Right renal pelvis (tissue), 4 donors: ENCODE measurements around the gene PIGQ. TPM values are rescaled to one million over a fixed set of nuclear protein-coding genes. Genes with fewer than 3 reads are reported as not detected.

Experiments used
- DNase-seq, 4 donors: peaks; one replicate each; pipeline ENCODE4 v3.0.0-alpha.2; 2013; ENCODE audit warnings: low read depth in 4 of 4, low spot score in 3 of 4, missing footprints in 1 of 4
- polyA plus RNA-seq, 4 donors: library from polyadenylated mRNA; unstranded; fragments of 120-200 nt; gene quantifications; one replicate each; pipeline ENCODE4 v1.2.1, GENCODE V29; 2013; ENCODE audit not compliant: insufficient read length in 4 of 4

PIGQ gene
- polyA plus RNA-seq, 4 donors, result 54.7 to 75.4 (median 65.0) TPM

DNA sequence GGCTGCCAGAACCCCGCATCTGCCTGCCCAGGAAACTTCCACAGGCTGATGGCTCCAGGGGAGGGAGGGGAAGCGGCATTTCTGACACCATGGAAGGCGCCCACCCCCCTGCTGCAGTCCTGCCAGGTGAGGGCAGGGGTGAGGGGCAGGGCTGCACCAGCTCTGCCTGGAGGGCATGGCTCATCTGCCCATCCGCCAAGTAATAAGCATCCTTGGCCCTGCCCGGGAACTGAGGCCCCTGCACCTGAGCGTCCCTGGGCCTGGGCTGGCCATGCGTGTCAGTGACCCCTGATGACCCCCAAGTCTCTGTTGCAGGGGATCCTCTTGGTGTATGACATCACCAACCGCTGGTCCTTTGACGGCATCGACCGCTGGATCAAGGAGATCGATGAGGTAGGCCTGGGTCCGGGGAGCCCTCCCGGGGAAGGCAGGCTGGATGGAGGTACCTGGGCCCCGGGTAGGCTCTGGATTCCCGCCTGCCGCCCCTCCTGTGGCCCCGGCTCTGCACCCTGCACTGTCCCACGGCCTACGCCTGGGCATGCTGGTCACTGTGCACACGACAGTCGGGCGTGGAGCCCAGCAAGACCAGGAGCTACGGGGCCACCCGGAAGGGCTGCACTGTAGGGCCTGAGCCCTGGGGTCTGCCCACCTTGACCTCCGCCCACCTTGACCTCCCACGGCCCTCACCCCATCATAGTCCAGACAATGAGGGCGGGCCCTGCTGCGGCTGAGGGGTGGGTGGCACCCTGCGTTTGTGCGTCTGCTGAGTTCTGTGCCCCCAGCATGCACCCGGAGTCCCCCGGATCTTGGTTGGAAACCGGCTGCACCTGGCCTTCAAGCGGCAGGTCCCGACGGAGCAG is 55.6 kb downstream of the PIGQ start:
- no peak for DNase-seq

DNA sequence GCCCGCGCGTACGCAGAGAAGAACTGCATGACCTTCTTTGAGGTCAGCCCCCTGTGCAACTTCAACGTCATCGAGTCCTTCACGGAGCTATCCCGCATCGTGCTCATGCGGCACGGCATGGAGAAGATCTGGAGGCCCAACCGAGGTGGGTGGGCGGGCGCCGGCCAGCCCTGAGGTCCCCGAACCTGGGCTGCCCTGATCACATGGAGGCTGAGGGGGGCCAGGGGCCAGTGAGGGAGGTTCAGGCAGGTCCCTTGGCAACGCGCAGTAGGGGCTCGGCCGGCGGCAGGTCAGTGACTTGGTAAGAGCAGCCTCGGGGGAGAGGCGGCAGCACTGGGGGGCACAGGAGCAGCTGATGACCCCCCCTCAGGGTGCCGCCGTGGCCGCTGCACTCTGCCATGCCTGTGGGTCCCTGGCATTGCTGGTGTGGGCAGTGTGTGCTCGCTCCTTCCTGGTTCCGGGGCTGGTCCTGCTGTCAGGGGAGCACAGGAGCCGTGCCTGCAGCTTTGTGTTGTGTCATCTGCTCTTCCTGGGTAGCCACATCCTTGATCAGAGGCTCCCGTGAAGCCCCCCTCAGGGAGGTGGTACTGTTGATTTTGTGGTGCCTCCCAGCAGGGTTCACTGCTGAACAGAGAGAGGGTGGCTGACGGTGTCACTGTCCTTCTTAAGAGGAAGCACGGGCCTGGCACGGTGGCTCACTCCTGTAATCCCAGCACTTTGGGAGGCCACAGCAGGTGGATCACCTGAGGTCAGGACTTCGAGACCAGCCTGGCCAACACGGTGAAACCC is 56.4 kb downstream of the PIGQ start:
- no peak for DNase-seq

DNA sequence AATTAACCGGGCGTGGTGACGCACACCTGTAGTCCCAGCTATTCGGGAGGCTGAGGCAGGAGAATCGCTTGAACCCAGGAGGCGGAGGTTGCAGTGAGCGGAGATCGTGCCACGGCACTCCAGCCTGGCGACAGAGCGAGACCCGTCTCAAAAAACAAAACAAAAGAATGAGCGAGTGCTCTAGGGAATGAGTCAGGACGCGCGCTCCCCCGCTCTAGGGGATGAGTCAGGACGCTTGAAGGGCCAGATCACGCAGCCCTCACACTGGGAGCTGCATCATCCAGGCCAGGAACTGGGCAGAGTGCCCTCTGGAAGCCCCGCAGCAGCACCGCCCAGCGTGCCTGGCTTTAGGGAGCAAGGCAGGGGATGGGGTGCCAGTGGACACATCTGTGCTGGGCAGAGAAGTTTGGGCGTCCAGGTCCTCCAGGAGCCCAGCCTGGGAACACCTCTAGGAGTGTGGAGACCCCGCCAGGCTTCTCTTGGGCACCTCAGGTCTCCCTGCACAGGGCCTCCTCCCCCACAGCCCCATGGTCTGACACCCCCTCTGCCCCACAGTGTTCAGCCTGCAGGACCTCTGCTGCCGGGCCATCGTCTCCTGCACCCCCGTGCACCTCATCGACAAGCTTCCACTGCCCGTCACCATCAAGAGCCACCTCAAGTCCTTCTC is 57.2 kb downstream of the PIGQ start:
- DNase-seq, result no peak

DNA sequence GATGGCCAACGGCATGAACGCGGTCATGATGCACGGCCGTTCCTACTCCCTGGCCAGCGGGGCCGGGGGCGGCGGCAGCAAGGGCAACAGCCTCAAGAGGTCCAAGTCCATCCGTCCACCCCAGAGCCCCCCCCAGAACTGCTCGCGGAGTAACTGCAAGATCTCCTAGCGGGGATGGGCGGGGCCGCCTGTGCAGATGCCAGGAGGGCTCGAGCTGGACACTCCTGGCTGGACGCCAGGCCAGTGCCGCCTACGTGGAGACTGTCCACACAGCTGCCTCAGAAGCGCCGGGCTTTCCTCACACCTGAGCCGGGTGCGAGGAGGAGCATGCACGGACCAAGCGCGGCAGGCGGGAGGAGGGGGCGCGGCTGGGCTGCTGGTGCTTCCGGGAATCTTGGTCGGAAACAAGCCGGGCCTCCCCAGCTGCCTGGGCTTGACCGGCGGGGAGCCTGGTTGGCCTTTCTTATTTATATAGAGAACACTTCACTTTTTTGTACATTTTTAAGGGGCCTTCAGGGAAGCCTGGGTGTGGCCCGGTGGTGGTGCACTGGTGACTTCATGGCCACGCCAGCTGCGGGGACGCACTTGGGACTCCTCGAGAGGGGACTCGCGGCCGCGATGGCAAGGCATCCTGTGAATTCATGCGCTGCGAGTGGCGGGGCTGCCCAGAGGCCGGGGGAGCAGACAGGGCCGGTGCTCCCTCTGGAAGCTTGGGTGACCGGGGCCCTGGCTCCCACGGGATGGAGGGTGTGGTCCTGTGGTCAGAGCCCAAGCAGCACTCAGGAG is 57.9 kb downstream of the PIGQ start:
- DNase-seq, result no peak

DNA sequence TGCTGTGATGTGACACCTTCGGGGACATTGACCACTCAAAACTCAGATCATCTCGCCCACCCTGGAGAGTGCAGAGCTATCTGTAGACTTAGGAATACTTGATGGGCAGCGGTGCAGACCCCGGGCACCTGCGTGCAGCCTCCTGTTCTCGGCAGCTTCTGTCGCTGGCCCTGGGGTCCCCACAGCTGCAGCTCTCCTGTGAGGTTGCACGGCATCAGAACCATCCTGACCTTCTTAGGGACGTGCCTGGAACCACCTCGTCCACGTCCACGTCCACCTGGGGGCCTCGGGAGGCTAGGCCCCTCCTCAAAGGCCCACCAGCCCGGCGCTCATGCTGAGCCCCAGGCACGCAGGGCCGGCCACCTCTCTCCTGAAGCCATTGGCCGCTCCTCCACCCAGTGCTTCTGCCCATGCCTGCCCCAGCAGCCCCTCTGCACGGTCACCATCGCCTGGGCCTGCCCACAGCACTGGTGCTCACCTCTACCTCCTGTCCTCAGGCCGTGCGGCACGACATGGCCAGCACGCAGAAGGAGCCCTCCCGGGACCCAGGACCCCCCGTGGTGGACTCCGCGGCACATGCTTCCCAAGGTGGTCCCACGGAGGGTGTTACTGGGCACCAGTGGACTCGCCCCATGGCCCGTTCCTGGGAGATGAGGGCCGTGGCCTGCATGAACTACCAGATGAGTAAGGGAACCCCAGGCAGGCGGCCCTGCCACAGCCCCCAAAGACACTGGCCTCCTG is 58.7 kb downstream of the PIGQ start:
- DNase-seq, result no peak

DNA sequence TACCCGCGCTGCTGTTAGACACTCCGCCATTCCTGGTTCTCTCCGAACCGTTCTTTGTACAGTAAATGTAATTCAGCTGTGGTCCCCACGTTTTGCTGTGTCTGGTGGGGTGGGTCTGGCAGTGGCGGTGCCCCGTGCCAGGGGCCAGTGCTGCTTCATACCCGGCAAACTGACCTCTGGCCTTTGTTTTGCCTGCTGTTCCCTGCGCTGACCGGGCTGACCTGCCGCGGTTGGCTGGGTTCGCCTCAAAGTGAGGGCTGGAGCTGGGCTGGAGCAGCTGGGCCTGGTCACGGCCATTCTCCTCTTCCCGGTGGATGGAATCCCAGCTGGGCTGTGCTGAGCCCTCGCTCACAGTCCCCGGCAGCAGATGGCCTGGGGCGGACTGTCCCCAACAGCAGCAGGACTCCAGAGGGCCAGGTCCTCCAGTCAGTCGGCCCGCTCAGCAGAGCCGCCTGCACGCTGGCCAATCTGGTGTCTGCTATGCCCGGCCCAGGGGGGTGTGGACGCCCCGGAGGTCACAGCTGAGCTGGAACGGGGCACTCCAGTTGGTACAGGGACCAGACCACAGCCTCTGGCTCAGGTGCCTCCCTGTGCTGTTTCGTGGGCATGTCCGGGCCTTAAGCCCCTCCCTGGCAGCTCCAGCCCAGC is 59.5 kb downstream of the PIGQ start:
- no peak for DNase-seq

- DNase-seq, result no peak
Observed at GRCh38 chr16:629833-630248, 60.1 kb downstream of the PIGQ start.

DNA sequence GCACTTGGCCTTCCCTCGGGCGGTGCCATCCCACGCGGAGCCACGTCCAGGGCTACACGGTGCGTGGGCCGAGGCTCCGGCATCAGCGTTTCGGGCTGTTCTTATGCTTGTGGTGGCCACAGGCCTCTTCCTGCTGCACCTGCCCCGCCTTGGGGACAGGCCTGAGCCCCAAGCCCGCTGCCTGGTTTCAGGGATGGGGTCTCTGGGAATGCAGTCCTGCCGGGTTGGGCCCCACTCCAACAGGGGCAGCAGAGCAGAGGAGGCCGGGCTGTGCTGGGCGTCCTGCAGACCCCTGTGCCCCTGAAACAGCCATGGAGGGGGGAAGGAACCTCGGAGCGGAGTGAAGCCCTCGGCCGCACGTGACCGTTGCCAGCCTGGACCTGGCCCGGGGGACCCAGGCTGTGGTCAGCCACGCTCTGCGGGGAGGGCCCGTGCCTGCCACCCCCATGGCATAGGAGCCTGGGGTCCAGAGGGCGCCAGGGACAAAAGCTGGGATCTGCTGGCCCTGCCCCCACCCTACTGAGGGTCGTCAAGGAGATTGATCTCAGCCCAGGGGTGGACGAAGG is 60.6 kb downstream of the PIGQ start:
- no peak for DNase-seq

GRCh38 chr16:630815-631405 is 61.1 kb downstream of the PIGQ start, which contains the start of gene WFIKKN1:
WFIKKN1 (plus strand) TSS chr16:630985; CDS start chr16:631254, 269 bp downstream.
- peak in 1 of 4 donors; percentile 30 for DNase-seq

DNA sequence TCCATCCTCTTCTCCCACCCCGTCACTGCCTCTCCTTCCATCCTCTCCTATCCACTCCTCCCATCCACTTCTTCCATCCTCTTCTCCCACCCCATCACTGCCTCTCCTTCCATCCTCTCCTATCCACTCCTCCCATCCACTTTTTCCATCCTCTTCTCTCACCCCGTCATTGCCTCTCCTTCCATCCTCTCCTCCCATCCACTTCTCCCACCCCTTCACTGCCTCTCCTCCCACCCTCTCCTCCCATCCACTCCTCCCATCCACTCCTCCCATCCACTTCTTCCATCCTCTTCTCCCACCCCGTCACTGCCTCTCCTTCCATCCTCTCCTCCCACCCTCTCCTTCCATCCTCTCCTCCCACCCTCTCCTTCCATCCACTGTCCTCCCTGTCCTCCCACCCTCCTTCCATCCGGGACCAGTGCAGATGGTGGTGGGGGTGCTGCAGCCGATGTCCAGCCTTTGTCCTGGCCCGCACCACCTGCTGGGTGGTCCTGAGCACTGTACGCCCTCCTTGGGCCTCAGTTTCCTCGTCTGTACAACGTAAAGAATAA is 62.1 kb downstream of the PIGQ start:
- no peak for DNase-seq

DNA sequence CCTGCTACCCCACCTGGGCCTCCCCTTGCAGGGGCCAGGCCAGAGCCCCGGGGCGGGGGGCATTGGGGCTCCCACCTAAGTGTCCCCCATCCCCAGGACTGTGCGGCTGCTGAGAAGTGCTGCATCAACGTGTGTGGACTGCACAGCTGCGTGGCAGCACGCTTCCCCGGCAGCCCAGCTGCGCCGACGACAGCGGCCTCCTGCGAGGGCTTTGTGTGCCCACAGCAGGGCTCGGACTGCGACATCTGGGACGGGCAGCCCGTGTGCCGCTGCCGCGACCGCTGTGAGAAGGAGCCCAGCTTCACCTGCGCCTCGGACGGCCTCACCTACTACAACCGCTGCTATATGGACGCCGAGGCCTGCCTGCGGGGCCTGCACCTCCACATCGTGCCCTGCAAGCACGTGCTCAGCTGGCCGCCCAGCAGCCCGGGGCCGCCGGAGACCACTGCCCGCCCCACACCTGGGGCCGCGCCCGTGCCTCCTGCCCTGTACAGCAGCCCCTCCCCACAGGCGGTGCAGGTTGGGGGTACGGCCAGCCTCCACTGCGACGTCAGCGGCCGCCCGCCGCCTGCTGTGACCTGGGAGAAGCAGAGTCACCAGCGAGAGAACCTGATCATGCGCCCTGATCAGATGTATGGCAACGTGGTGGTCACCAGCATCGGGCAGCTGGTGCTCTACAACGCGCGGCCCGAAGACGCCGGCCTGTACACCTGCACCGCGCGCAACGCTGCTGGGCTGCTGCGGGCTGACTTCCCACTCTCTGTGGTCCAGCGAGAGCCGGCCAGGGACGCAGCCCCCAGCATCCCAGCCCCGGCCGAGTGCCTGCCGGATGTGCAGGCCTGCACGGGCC is 62.9 kb downstream of the PIGQ start:
- DNase-seq, result no peak

GRCh38 chr16:633336-634050 is 63.7 kb downstream of the PIGQ start:
- no peak for DNase-seq

Other genes with a start within 250 kb of the PIGQ start
- 10 to 100 TPM; 16.9 to 23.0 (median 17.6) TPM for gene AXIN1, start 217.2 kb upstream of the PIGQ start, polyA plus RNA-seq
- gene MRPL28, start 199.4 kb upstream of the PIGQ start, polyA plus RNA-seq, result 10 to 100 TPM; 68.4 to 92.6 (median 70.9) TPM
- gene PGAP6, start 188.0 kb upstream of the PIGQ start, polyA plus RNA-seq, result 10 to 100 TPM; 56.8 to 71.3 (median 58.8) TPM
- 100 to 1,000 TPM; 110 to 143 (median 117) TPM for gene NME4, start 172.8 kb upstream of the PIGQ start, polyA plus RNA-seq
- 10 to 100 TPM; 17.8 to 40.4 (median 32.2) TPM for gene DECR2, start 168.1 kb upstream of the PIGQ start, polyA plus RNA-seq
- 100 to 1,000 TPM in 1 of 4 donors, 10 to 100 TPM in 3; 72.7 to 100 (median 91.3) TPM for gene RAB11FIP3, start 144.3 kb upstream of the PIGQ start, polyA plus RNA-seq
- gene CAPN15, start 42.3 kb upstream of the PIGQ start, polyA plus RNA-seq, result 10 to 100 TPM; 23.1 to 35.7 (median 26.3) TPM
- gene PRR35, start 9.6 kb upstream of the PIGQ start, polyA plus RNA-seq, result 10 to 100 TPM; 10.5 to 18.4 (median 11.0) TPM
- 1 to 10 TPM; 7.2 to 9.9 (median 8.0) TPM for gene NHLRC4, start 3.0 kb upstream of the PIGQ start, polyA plus RNA-seq
- 10 to 100 TPM; 17.1 to 28.6 (median 19.9) TPM for gene RAB40C, start 20.1 kb downstream of the PIGQ start, polyA plus RNA-seq
- 1 to 10 TPM; 1.4 to 2.8 (median 1.7) TPM for gene WFIKKN1, start 61.0 kb downstream of the PIGQ start, polyA plus RNA-seq
- gene METTL26, start 66.3 kb downstream of the PIGQ start, polyA plus RNA-seq, result 10 to 100 TPM; 46.8 to 75.5 (median 51.3) TPM
- 10 to 100 TPM; 15.4 to 28.0 (median 17.3) TPM for gene MCRIP2, start 71.9 kb downstream of the PIGQ start, polyA plus RNA-seq
- gene WDR90, start 79.4 kb downstream of the PIGQ start, polyA plus RNA-seq, result 10 to 100 TPM; 28.1 to 49.7 (median 37.7) TPM
- 100 to 1,000 TPM in 1 of 4 donors, 10 to 100 TPM in 3; 70.5 to 111 (median 77.6) TPM for gene RHOT2, start 98.2 kb downstream of the PIGQ start, polyA plus RNA-seq
- gene RHBDL1, start 105.7 kb downstream of the PIGQ start, polyA plus RNA-seq, result 1 to 10 TPM in 3 of 4 donors, under 1 TPM in 1; 0.91 to 2.7 (median 1.8) TPM
- gene STUB1, start 110.4 kb downstream of the PIGQ start, polyA plus RNA-seq, result 100 to 1,000 TPM in 3 of 4 donors, 10 to 100 TPM in 1; 93.2 to 138 (median 122) TPM
- gene JMJD8, start 114.4 kb downstream of the PIGQ start, polyA plus RNA-seq, result 10 to 100 TPM; 64.4 to 85.4 (median 66.1) TPM
- 10 to 100 TPM in 3 of 4 donors, 1 to 10 TPM in 1; 10.0 to 14.0 (median 10.8) TPM for gene WDR24, start 120.4 kb downstream of the PIGQ start, polyA plus RNA-seq
- 1 to 10 TPM in 3 of 4 donors, under 1 TPM in 1; 0.79 to 1.8 (median 1.2) TPM for gene FBXL16, start 135.8 kb downstream of the PIGQ start, polyA plus RNA-seq
- 10 to 100 TPM in 1 of 4 donors, 1 to 10 TPM in 3; 5.8 to 17.0 (median 9.3) TPM for gene METRN, start 145.2 kb downstream of the PIGQ start, polyA plus RNA-seq
- gene ANTKMT, start 151.2 kb downstream of the PIGQ start, polyA plus RNA-seq, result 10 to 100 TPM; 13.5 to 27.8 (median 14.4) TPM
- gene CCDC78, start 156.5 kb downstream of the PIGQ start, polyA plus RNA-seq, result 1 to 10 TPM; 1.1 to 3.6 (median 1.8) TPM
- 1 to 10 TPM; 3.1 to 7.3 (median 3.2) TPM for gene HAGHL, start 157.1 kb downstream of the PIGQ start, polyA plus RNA-seq
- gene CIAO3, start 171.0 kb downstream of the PIGQ start, polyA plus RNA-seq, result 10 to 100 TPM; 21.0 to 28.5 (median 25.2) TPM
- gene MSLN, start 190.8 kb downstream of the PIGQ start, polyA plus RNA-seq, result 10 to 100 TPM; 11.4 to 33.7 (median 22.2) TPM
- 10 to 100 TPM; 10.6 to 21.7 (median 12.0) TPM for gene RPUSD1, start 218.4 kb downstream of the PIGQ start, polyA plus RNA-seq
- 10 to 100 TPM; 23.3 to 33.3 (median 25.9) TPM for gene CHTF18, start 218.7 kb downstream of the PIGQ start, polyA plus RNA-seq
- under 1 TPM in 3 of 4 donors, not detected in 1; 0.18 to 0.37 (median 0.36) TPM for gene GNG13, start 230.8 kb downstream of the PIGQ start, polyA plus RNA-seq